GM12864 (cell line): Measurements from ENCODE around the gene MXRA5.

Source experiments
- DNase-seq: peaks from one replicate; pipeline ENCODE4 v3.0.0-alpha.2; 2011; ENCODE audit warnings: low read depth
- H3K4me3 ChIP-seq: 2 replicates; pipeline ENCODE4 v1.5.1; 2011; ENCODE audit warnings: mild to moderate bottlenecking, low read depth, low read length, control low read depth
- TF ChIP-seq, protein P1 (sequence below): IDR thresholded peaks from 2 replicates; pipeline ENCODE4 v1.5.1; 2011; ENCODE audit warnings: low read depth, mild to moderate bottlenecking, moderate library complexity, low read length, control low read depth, inconsistent platforms; ENCODE audit errors: missing control alignments

Gene MXRA5

DNA sequence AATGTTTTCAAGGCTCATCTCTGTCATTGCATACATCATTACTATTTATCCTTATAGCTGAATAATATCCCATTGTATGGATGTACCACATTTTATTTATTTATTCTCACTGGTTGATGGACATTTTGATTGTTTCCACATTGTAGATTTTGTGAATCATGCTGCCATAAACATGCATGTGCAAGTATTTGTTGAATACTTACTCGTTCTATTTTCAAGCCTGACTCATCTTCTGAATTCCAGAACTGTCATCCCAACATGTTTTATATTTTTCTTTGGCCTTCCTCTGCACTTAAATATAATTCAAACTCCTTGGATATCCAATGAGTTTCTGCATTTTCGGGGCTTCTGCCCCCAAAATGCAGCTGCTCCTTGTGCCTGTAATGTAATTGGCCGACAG, 77.6 kb downstream of the MXRA5 start:
- no peak for DNase-seq
- no peak overlapping the region for H3K4me3 ChIP-seq
- TF ChIP-seq, protein P1, sequence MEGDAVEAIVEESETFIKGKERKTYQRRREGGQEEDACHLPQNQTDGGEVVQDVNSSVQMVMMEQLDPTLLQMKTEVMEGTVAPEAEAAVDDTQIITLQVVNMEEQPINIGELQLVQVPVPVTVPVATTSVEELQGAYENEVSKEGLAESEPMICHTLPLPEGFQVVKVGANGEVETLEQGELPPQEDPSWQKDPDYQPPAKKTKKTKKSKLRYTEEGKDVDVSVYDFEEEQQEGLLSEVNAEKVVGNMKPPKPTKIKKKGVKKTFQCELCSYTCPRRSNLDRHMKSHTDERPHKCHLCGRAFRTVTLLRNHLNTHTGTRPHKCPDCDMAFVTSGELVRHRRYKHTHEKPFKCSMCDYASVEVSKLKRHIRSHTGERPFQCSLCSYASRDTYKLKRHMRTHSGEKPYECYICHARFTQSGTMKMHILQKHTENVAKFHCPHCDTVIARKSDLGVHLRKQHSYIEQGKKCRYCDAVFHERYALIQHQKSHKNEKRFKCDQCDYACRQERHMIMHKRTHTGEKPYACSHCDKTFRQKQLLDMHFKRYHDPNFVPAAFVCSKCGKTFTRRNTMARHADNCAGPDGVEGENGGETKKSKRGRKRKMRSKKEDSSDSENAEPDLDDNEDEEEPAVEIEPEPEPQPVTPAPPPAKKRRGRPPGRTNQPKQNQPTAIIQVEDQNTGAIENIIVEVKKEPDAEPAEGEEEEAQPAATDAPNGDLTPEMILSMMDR = no peak

DNA sequence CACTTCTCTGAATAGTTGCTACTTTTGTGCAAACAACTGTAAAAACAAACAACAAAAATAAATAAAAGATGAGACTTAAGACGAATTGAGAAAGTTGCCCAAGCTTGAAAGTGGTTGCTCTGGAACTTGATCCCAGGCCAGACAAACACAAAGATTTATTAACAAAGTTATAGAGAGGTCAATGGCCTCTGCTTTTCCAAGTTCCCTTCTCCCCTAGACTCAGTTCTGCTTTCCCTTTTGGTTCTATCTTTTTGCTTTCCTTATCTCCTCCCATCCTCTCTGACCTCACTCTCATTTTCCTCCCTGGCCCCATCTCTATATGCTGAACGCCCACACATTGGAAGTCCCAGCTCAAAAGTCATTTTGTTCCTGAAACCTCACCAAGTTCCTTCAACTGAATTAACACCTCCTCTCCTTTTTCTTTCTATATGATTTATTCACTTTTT, 82.7 kb downstream of the MXRA5 start:
- no peak for DNase-seq
- TF ChIP-seq, protein P1 = no peak
- H3K4me3 ChIP-seq = no peak overlapping the region

DNA sequence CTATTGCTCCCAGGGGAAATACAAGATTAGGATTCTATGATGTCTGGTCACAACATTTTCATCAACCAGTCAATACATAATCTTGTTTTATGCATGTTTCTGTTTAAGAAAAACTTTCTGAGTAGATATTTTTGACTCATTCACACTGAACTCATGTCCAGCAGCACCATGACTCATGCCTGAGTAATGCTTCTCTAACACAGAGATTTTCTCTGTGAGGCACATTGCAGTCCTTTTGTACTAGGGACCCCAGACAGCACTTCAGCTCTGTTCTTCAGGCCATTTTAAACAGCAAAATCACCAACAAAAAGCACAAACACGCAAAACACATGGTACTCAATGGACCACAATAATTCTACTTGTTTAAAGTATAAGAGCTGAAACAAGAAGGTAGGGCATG, 83.6 kb downstream of the MXRA5 start:
- no peak overlapping the region for H3K4me3 ChIP-seq
- TF ChIP-seq, protein P1 = no peak
- DNase-seq = no peak
